ENCODE measurements around the gene ST6GALNAC4.
"Not testable (repeated sequence)": the region's sequence is repeated elsewhere in the genome, so short reads cannot be mapped to it uniquely, and the experiment has no call there.

ST6GALNAC4 gene

GRCh38 chr9:127874301-127875221, 42.3 kb downstream of the ST6GALNAC4 start:
- Histone ChIP-seq H3K4me3 (ENCODE audit: low read length) (peak overlapping the region; percentile 40), H3K27ac (ENCODE audit: low read depth, low read length) (peak overlapping the region; percentile 21), H3K4me1 (ENCODE audit: control insufficient read depth, insufficient read depth, low read length) (peaks cover 32% of the 10 kb centered on the region), H3K9ac (ENCODE audit: low read length) (no peak overlapping the region), H3K27me3 (ENCODE audit: control insufficient read depth, insufficient read depth, low read length) (no peaks in the 10 kb centered on the region), H3K36me3 (ENCODE audit: control insufficient read depth, insufficient read depth, low read length) (peaks cover 13% of the 10 kb centered on the region)

- H3K4me1 ChIP-seq (ENCODE audit: control insufficient read depth, insufficient read depth, low read length): peaks cover 32% of the 10 kb centered on the region
- no peak overlapping the region for H3K9ac ChIP-seq (ENCODE audit: low read length)
- peak overlapping the region; percentile 21 for H3K27ac ChIP-seq (ENCODE audit: low read depth, low read length)
- peak overlapping the region; percentile 40 for H3K4me3 ChIP-seq (ENCODE audit: low read length)
- H3K36me3 ChIP-seq (ENCODE audit: control insufficient read depth, insufficient read depth, low read length): peaks cover 16% of the 10 kb centered on the region
- no peaks in the 10 kb centered on the region for H3K27me3 ChIP-seq (ENCODE audit: control insufficient read depth, insufficient read depth, low read length)
Measured at GRCh38 chr9:127873886-127874285, 43.0 kb downstream of the ST6GALNAC4 start.

- H3K27me3 ChIP-seq (ENCODE audit: control insufficient read depth, insufficient read depth, low read length): no peaks in the 10 kb centered on the region
- peaks cover 31% of the 10 kb centered on the region for H3K4me1 ChIP-seq (ENCODE audit: control insufficient read depth, insufficient read depth, low read length)
- no peak overlapping the region for H3K9ac ChIP-seq (ENCODE audit: low read length)
- H3K36me3 ChIP-seq (ENCODE audit: control insufficient read depth, insufficient read depth, low read length): peaks cover 20% of the 10 kb centered on the region
- no peak overlapping the region for H3K27ac ChIP-seq (ENCODE audit: low read depth, low read length)
- peak overlapping the region; percentile 27 for H3K4me3 ChIP-seq (ENCODE audit: low read length)
Measured at GRCh38 chr9:127873223-127873691, 43.6 kb downstream of the ST6GALNAC4 start.

DNA sequence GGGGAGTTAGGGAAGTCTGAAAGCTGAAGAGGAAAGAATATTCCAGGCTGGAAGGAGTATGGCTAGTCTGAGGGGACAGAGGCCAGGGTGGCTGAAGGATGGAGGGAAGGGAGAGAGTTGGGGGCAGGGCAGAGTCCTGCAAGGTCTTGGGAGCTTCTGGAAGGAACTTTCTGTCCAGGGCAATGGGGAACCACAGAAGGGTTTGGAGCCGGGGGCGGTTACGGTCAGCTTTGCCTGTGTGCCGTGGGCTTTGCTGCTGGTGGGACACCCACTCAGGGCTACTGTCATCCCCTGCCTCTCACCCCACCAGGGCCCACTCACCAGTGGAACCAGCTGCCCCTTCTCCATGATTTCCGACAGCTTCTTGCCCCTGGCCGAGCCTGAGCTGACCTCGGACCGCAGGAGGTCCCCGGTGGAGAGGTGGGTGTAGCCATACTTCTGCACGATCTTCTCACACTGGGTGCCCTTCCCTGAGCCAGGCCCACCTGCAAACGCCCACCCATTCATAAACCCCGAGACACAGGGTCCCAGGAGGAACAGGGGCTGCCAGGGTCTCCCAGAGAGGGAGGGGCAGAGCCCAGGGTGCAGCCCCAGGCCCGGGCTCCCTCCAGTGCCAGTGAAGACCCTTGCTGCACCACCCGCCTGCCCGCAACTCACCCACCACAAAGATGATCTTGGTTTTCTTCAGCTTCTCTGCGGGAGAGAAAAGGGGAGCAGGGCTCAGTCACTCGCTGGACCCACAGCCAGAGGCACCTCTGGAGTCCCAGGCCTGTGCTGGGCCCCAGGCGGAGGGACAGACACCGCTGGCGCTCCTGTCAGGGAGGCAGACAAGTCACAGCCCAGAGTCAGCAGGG, 44.2 kb downstream of the ST6GALNAC4 start:
- H3K27ac ChIP-seq (ENCODE audit: low read depth, low read length): no peak overlapping the region
- no peaks in the 10 kb centered on the region for H3K27me3 ChIP-seq (ENCODE audit: control insufficient read depth, insufficient read depth, low read length)
- peaks cover 26% of the 10 kb centered on the region for H3K4me1 ChIP-seq (ENCODE audit: control insufficient read depth, insufficient read depth, low read length)
- no peak overlapping the region for H3K4me3 ChIP-seq (ENCODE audit: low read length)
- no peak overlapping the region for H3K9ac ChIP-seq (ENCODE audit: low read length)
- peaks cover 24% of the 10 kb centered on the region for H3K36me3 ChIP-seq (ENCODE audit: control insufficient read depth, insufficient read depth, low read length)

- peaks cover 24% of the 10 kb centered on the region for H3K36me3 ChIP-seq (ENCODE audit: control insufficient read depth, insufficient read depth, low read length)
- H3K9ac ChIP-seq (ENCODE audit: low read length): no peak overlapping the region
- H3K27ac ChIP-seq (ENCODE audit: low read depth, low read length): no peak overlapping the region
- H3K4me3 ChIP-seq (ENCODE audit: low read length): no peak overlapping the region
- H3K4me1 ChIP-seq (ENCODE audit: control insufficient read depth, insufficient read depth, low read length): peaks cover 22% of the 10 kb centered on the region
- no peaks in the 10 kb centered on the region for H3K27me3 ChIP-seq (ENCODE audit: control insufficient read depth, insufficient read depth, low read length)
Measured at GRCh38 chr9:127871531-127871930, 45.3 kb downstream of the ST6GALNAC4 start.

- Histone ChIP-seq H3K4me3 (ENCODE audit: low read length) (no peak overlapping the region), H3K36me3 (ENCODE audit: control insufficient read depth, insufficient read depth, low read length) (peaks cover 25% of the 10 kb centered on the region), H3K4me1 (ENCODE audit: control insufficient read depth, insufficient read depth, low read length) (peaks cover 20% of the 10 kb centered on the region), H3K9ac (ENCODE audit: low read length) (no peak overlapping the region), H3K27ac (ENCODE audit: low read depth, low read length) (no peak overlapping the region), H3K27me3 (ENCODE audit: control insufficient read depth, insufficient read depth, low read length) (no peaks in the 10 kb centered on the region)
Measured at GRCh38 chr9:127870887-127871286, 46.0 kb downstream of the ST6GALNAC4 start.

DNA sequence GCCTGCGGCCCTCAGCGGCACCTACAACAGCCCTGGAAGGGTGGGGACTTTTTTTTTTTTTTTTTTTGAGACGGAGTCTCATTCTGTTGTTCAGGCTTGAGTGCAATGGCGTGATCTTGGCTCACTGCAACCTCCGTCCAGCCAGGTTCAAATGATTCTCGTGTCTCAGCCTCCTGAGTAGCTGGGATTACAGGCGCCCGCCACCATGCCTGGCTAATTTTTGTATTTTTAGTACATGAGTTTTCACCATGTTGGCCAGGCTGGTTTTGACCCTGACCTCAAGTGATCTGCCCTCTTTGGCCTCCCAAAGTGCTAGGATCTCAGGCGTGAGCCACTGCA, 46.7 kb downstream of the ST6GALNAC4 start:
- not testable (repeated sequence) for H3K27ac ChIP-seq (ENCODE audit: low read depth, low read length); H3K9ac ChIP-seq (ENCODE audit: low read length); H3K4me3 ChIP-seq (ENCODE audit: low read length); H3K27me3 ChIP-seq (ENCODE audit: control insufficient read depth, insufficient read depth, low read length)
- Histone ChIP-seq H3K4me1 (ENCODE audit: control insufficient read depth, insufficient read depth, low read length) (peaks cover 13% of the 10 kb centered on the region), H3K36me3 (ENCODE audit: control insufficient read depth, insufficient read depth, low read length) (peaks cover 27% of the 10 kb centered on the region)

- Histone ChIP-seq H3K4me1 (ENCODE audit: control insufficient read depth, insufficient read depth, low read length) (peaks cover 11% of the 10 kb centered on the region), H3K27ac (ENCODE audit: low read depth, low read length) (no peak overlapping the region), H3K9ac (ENCODE audit: low read length) (no peak overlapping the region), H3K36me3 (ENCODE audit: control insufficient read depth, insufficient read depth, low read length) (peaks cover 27% of the 10 kb centered on the region), H3K27me3 (ENCODE audit: control insufficient read depth, insufficient read depth, low read length) (no peaks in the 10 kb centered on the region), H3K4me3 (ENCODE audit: low read length) (no peak overlapping the region)
Measured at GRCh38 chr9:127869310-127870152, 47.3 kb downstream of the ST6GALNAC4 start.

- H3K9ac ChIP-seq (ENCODE audit: low read length): no peak overlapping the region
- no peak overlapping the region for H3K4me3 ChIP-seq (ENCODE audit: low read length)
- H3K27ac ChIP-seq (ENCODE audit: low read depth, low read length): no peak overlapping the region
- peaks cover 27% of the 10 kb centered on the region for H3K36me3 ChIP-seq (ENCODE audit: control insufficient read depth, insufficient read depth, low read length)
- H3K27me3 ChIP-seq (ENCODE audit: control insufficient read depth, insufficient read depth, low read length): no peaks in the 10 kb centered on the region
- no peaks in the 10 kb centered on the region for H3K4me1 ChIP-seq (ENCODE audit: control insufficient read depth, insufficient read depth, low read length)
Measured at GRCh38 chr9:127868278-127868902, 48.5 kb downstream of the ST6GALNAC4 start.

- H3K27ac ChIP-seq (ENCODE audit: low read depth, low read length): no peak overlapping the region
- no peak overlapping the region for H3K4me3 ChIP-seq (ENCODE audit: low read length)
- peaks cover 27% of the 10 kb centered on the region for H3K36me3 ChIP-seq (ENCODE audit: control insufficient read depth, insufficient read depth, low read length)
- H3K27me3 ChIP-seq (ENCODE audit: control insufficient read depth, insufficient read depth, low read length): no peaks in the 10 kb centered on the region
- H3K4me1 ChIP-seq (ENCODE audit: control insufficient read depth, insufficient read depth, low read length): no peaks in the 10 kb centered on the region
- H3K9ac ChIP-seq (ENCODE audit: low read length): no peak overlapping the region
Measured at GRCh38 chr9:127867356-127868277, 49.2 kb downstream of the ST6GALNAC4 start.

- Histone ChIP-seq H3K36me3 (ENCODE audit: control insufficient read depth, insufficient read depth, low read length) (peaks cover 24% of the 10 kb centered on the region), H3K27ac (ENCODE audit: low read depth, low read length) (no peak overlapping the region), H3K9ac (ENCODE audit: low read length) (no peak overlapping the region), H3K4me1 (ENCODE audit: control insufficient read depth, insufficient read depth, low read length) (no peaks in the 10 kb centered on the region), H3K4me3 (ENCODE audit: low read length) (no peak overlapping the region), H3K27me3 (ENCODE audit: control insufficient read depth, insufficient read depth, low read length) (no peaks in the 10 kb centered on the region)
Measured at GRCh38 chr9:127866535-127866934, 50.3 kb downstream of the ST6GALNAC4 start.
